ENCODE results near the gene SETBP1.

Gene SETBP1

GRCh38 chr18:44702594-44702993 is 21.9 kb downstream of the SETBP1 start:
- no peak overlapping the region for H3K4me3 ChIP-seq (ENCODE audit: low read depth, low read length)
- DNase-seq (ENCODE audit: low read depth) = no peak
- TF ChIP-seq CTCF (IDR thresholded peaks at IDR 0.05; ENCODE audit: low read depth, low read length, missing control alignments) = no peak

- DNase-seq (ENCODE audit: low read depth) = no peak
- TF ChIP-seq CTCF (IDR thresholded peaks at IDR 0.05; ENCODE audit: low read depth, low read length, missing control alignments) = no peak
- H3K4me3 ChIP-seq (ENCODE audit: low read depth, low read length) = no peak overlapping the region
These were observed 23.6 kb downstream of the SETBP1 start for GRCh38 chr18:44704135-44704789.

GRCh38 chr18:44705075-44705675 is 24.5 kb downstream of the SETBP1 start:
- no peak for TF ChIP-seq CTCF (IDR thresholded peaks at IDR 0.05; ENCODE audit: low read depth, low read length, missing control alignments)
- H3K4me3 ChIP-seq (ENCODE audit: low read depth, low read length) = no peak overlapping the region
- no peak for DNase-seq (ENCODE audit: low read depth)

GRCh38 chr18:44708451-44709083 is 27.9 kb downstream of the SETBP1 start:
- TF ChIP-seq CTCF (IDR thresholded peaks at IDR 0.05; ENCODE audit: low read depth, low read length, missing control alignments) = no peak
- no peak overlapping the region for H3K4me3 ChIP-seq (ENCODE audit: low read depth, low read length)
- no peak for DNase-seq (ENCODE audit: low read depth)

GRCh38 chr18:44709307-44710126 is 28.8 kb downstream of the SETBP1 start:
- TF ChIP-seq CTCF (IDR thresholded peaks at IDR 0.05; ENCODE audit: low read depth, low read length, missing control alignments) = no peak
- H3K4me3 ChIP-seq (ENCODE audit: low read depth, low read length) = no peak overlapping the region
- DNase-seq (ENCODE audit: low read depth) = peak; percentile 66

GRCh38 chr18:44710931-44711330 is 30.2 kb downstream of the SETBP1 start:
- DNase-seq (ENCODE audit: low read depth) = no peak
- H3K4me3 ChIP-seq (ENCODE audit: low read depth, low read length) = no peak overlapping the region
- TF ChIP-seq CTCF (IDR thresholded peaks at IDR 0.05; ENCODE audit: low read depth, low read length, missing control alignments) = no peak

All from GM12864 (cell line).